Stimulated activated CD4-positive, alpha-beta T cell treated with anti-CD3 and anti-CD28 coated beads, Interleukin-12 subunit alpha, Interleukin-12 subunit beta, amount 100 ng/mL, for 24 hours (primary cell): ENCODE measurements around the gene ANK3.

Experiments
- DNase-seq, 2 experiments: peaks; one replicate each; pipeline ENCODE4 v3.0.0-alpha.2; 2020; ENCODE audit warnings: low read depth in 2 of 2

Gene ANK3

GRCh38 chr10:59991117-59991516, 398.6 kb downstream of the ANK3 start:
- no peak for DNase-seq

GRCh38 chr10:59985639-59986038, 404.0 kb downstream of the ANK3 start:
- no peak for DNase-seq

- DNase-seq = no peak
Observed at GRCh38 chr10:59984415-59984814, 405.3 kb downstream of the ANK3 start.

GRCh38 chr10:59980356-59980755, 409.3 kb downstream of the ANK3 start:
- no peak for DNase-seq

GRCh38 chr10:59977486-59977885, 412.2 kb downstream of the ANK3 start:
- DNase-seq = no peak

- no peak for DNase-seq
Observed at GRCh38 chr10:59976909-59977308, 412.8 kb downstream of the ANK3 start.
